ENCODE results near the gene HIVEP2. TPM values are rescaled to one million over a fixed set of nuclear protein-coding genes. Genes with fewer than 3 reads are reported as not detected.

The HIVEP2 gene
- total and polyA plus RNA-seq, 7 donors = 6.2 to 39.7 (median 22.6) TPM

DNA sequence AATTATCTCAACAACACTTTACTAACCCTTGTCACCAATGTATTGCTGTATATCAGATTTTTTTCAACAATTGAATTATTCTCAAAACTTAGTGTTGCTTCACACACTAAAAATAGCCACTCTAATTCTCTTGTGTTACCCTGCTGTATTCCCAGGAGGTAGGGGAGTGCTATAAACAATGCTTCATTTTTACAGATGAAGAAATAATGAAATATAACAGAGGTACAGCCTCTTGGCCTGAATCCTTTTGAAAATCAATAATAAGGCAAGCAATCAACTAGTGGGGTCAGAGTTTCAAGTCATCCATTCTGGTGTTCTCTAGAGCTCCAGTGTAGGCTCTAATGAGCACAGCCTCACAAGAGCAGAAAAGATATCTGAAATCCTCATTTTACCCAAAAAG is 10.9 kb downstream of the HIVEP2 start:
- Histone ChIP-seq H3K9me3 (no peaks in the 10 kb centered on the region), H3K4me1 (peaks cover 60% of the 10 kb centered on the region), H3K36me3 (ENCODE audit: insufficient read depth in 1 of 2, low read depth in 1 of 2) (no peaks in the 10 kb centered on the region), H3K4me3 (no peak overlapping the region), H3K27ac (no peak overlapping the region), H3K27me3 (ENCODE audit: insufficient read depth in 3 of 3, low read length in 2 of 3) (no peaks in the 10 kb centered on the region)
- intact Hi-C loops (cut with DNase I) = no loop called here
- ATAC-seq (no peak), DNase-seq (no peak)
- no peak for TF ChIP-seq CTCF (IDR thresholded peaks at IDR 0.05)

DNA sequence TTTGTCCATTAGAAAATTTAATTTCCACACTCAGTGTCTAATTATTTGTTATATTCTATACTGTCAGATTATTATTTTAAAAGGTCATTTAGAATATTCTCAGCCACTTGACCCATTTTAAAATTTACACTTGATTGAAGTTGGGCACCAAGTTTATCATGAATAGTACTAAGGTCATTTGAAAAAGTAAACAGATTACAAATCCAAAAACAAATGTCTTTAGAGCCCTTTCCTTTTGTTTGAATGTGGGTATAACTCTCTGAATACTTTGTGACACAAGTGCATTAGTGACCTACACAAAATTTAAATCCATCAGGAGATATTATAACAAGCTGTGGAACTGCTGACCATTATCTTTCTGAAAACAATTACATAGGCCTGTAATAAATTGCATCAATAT is 11.3 kb downstream of the HIVEP2 start:
- Histone ChIP-seq H3K36me3 (ENCODE audit: insufficient read depth in 1 of 2, low read depth in 1 of 2) (no peaks in the 10 kb centered on the region), H3K4me1 (peaks cover 61% of the 10 kb centered on the region), H3K9me3 (no peaks in the 10 kb centered on the region), H3K4me3 (no peak overlapping the region), H3K27ac (no peak overlapping the region), H3K27me3 (ENCODE audit: insufficient read depth in 3 of 3, low read length in 2 of 3) (no peaks in the 10 kb centered on the region)
- DNase-seq = no peak
- intact Hi-C loops (cut with DNase I) = no loop called here
- no peak for TF ChIP-seq CTCF (IDR thresholded peaks at IDR 0.05)
- ATAC-seq = no peak

- no peak for TF ChIP-seq CTCF (IDR thresholded peaks at IDR 0.05)
- ATAC-seq (no peak), DNase-seq (no peak)
- 57 to 78% (median 69%) methylated on average over 2 of the region's 2 CpGs for WGBS, 3 donors
- peaks cover 69% of the 10 kb centered on the region for H3K4me1 ChIP-seq
- intact Hi-C loops (cut with DNase I) = no loop called here
- H3K27ac ChIP-seq = no peak overlapping the region
- H3K4me3 ChIP-seq = no peak overlapping the region
- no peaks in the 10 kb centered on the region for H3K9me3 ChIP-seq
- H3K27me3 ChIP-seq (ENCODE audit: insufficient read depth in 3 of 3, low read length in 2 of 3) = no peaks in the 10 kb centered on the region
- H3K36me3 ChIP-seq (ENCODE audit: insufficient read depth in 1 of 2, low read depth in 1 of 2) = no peaks in the 10 kb centered on the region
Measured at GRCh38 chr6:142932889-142933288, 12.1 kb downstream of the HIVEP2 start.

GRCh38 chr6:142929751-142930358 is 15.1 kb downstream of the HIVEP2 start:
- ATAC-seq (peak in 3 of 4 donors; percentile 13 to 45 (median 30)), DNase-seq (no peak)
- peaks cover 79% of the 10 kb centered on the region for H3K4me1 ChIP-seq
- H3K9me3 ChIP-seq = no peaks in the 10 kb centered on the region
- no peak for TF ChIP-seq CTCF (IDR thresholded peaks at IDR 0.05)
- H3K4me3 ChIP-seq = no peak overlapping the region
- intact Hi-C loops (cut with DNase I) = loop anchor here in 1 of 2 donors (5.0 kb wide), 1 partner anchor 43 kb away; no protein-coding TSS in a partner anchor
- H3K27me3 ChIP-seq (ENCODE audit: insufficient read depth in 3 of 3, low read length in 2 of 3) = no peaks in the 10 kb centered on the region
- WGBS, 3 donors = 10 to 39% (median 13%) methylated on average over 1 of the region's 1 CpG
- H3K27ac ChIP-seq = peak overlapping the region; percentile 93
- no peaks in the 10 kb centered on the region for H3K36me3 ChIP-seq (ENCODE audit: insufficient read depth in 1 of 2, low read depth in 1 of 2)

DNA sequence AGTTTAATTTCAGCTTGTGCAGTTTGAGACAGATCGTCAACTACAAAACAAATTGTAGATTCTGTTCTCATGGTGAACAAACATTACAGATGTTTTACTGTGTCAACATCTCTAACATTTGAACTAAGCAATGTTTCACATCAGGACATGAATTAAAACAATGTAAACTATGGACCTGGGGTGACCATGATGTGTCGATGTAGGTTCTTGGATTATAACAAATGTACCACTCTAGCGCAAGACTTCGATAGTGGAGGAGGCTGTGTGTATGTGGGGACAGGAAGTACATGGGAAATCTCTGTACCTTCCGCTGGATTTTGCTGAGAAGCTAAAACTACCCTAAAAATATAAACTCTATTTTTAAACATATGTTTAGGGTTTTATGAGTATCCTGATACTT is 17.1 kb downstream of the HIVEP2 start:
- no peaks in the 10 kb centered on the region for H3K9me3 ChIP-seq
- intact Hi-C loops (cut with DNase I) = loop anchor here (1.0 to 5.0 kb wide), 3 partner anchors 16 to 41 kb away; partner anchors contain the start of gene HIVEP2 (in 1 of the 2)
- ATAC-seq (no peak), DNase-seq (no peak)
- WGBS, 3 donors = 48 to 71% (median 67%) methylated on average over 5 of the region's 5 CpGs
- no peaks in the 10 kb centered on the region for H3K27me3 ChIP-seq (ENCODE audit: insufficient read depth in 3 of 3, low read length in 2 of 3)
- H3K36me3 ChIP-seq (ENCODE audit: insufficient read depth in 1 of 2, low read depth in 1 of 2) = no peaks in the 10 kb centered on the region
- peak overlapping the region; percentile 76 for H3K4me3 ChIP-seq
- peak overlapping the region; percentile 93 for H3K27ac ChIP-seq
- H3K4me1 ChIP-seq = peaks cover 62% of the 10 kb centered on the region
- TF ChIP-seq CTCF (IDR thresholded peaks at IDR 0.05) = no peak
